Suppressor macrophage treated with lipopolysaccharide for 1 hour (primary cell): ENCODE results near the gene NXN.
"Not testable (repeated sequence)": the region's sequence is repeated elsewhere in the genome, so short reads cannot be mapped to it uniquely, and the experiment has no call there.

Source experiments
- DNase-seq, 3 donors: peaks; one replicate each; pipeline ENCODE4 v3.0.0-alpha.2; 2020 to 2022

NXN gene

GRCh38 chr17:752002-752619 is 227.5 kb downstream of the NXN start, which contains the start of gene GEMIN4:
GEMIN4 (minus strand) TSS chr17:752264; CDS start chr17:752142, 122 bp downstream.
- peak; percentile 90 to 97 (median 96) for DNase-seq

- DNase-seq, result peak; percentile 66 to 71 (median 69)
These were observed 228.1 kb downstream of the NXN start for GRCh38 chr17:751269-752001.

- no peak for DNase-seq
These were observed 229.0 kb downstream of the NXN start for GRCh38 chr17:750431-751037.

GRCh38 chr17:749359-749758 is 230.2 kb downstream of the NXN start:
- DNase-seq, result not testable (repeated sequence)
